ENCODE measurements around the gene PRSS27.

Gene PRSS27

GRCh38 chr16:2752035-2752849, 32.2 kb upstream of the PRSS27 start, which contains the start of gene SRRM2 (continued):
- peak; percentile 97 for TF ChIP-seq ZBTB17 (tag by site-specific recombination; IDR thresholded peaks at IDR 0.05)
- TF ChIP-seq ZNF626 (tag by site-specific recombination; IDR thresholded peaks at IDR 0.05), result no peak
- 0 out of 2 replicates have a peak, but pooled peaks have one; percentile 28 for TF ChIP-seq ZBTB48 (tag by site-specific recombination; IDR thresholded peaks at IDR 0.05)
- TF ChIP-seq KLF17 (tag by site-specific recombination; IDR thresholded peaks at IDR 0.05), result peak; percentile 87
- TF ChIP-seq ZSCAN5A (tag by site-specific recombination; IDR thresholded peaks at IDR 0.05), result no peak
- TF ChIP-seq ZNF791 (tag by site-specific recombination; IDR thresholded peaks at IDR 0.05), result no peak
- no peak for TF ChIP-seq ZNF280D (tag by site-specific recombination; IDR thresholded peaks at IDR 0.05)
- TF ChIP-seq ZNF398 (tag by site-specific recombination; IDR thresholded peaks at IDR 0.05), result peak; percentile 52
- TF ChIP-seq ZNF704 (tag by site-specific recombination; IDR thresholded peaks at IDR 0.05), result no peak
- 0 out of 2 replicates have a peak, but pooled peaks have one; percentile 48 for TF ChIP-seq ZSCAN23 (tag by site-specific recombination; IDR thresholded peaks at IDR 0.05)
- TF ChIP-seq ZXDB (tag by site-specific recombination; IDR thresholded peaks at IDR 0.05), result peak; percentile 96
- no peak for TF ChIP-seq ZNF555 (tag by site-specific recombination; conservative IDR thresholded peaks at IDR 0.05)
- TF ChIP-seq ZNF184 (tag by site-specific recombination; IDR thresholded peaks at IDR 0.05), result no peak; the same call in 1 of the 2 replicates
- TF ChIP-seq ZEB2 (tag by site-specific recombination; IDR thresholded peaks at IDR 0.05), result peak; percentile 95
- TF ChIP-seq PRDM1 (tag by site-specific recombination; IDR thresholded peaks at IDR 0.05), result no peak
- no peak for TF ChIP-seq ZNF302 (tag by site-specific recombination; IDR thresholded peaks at IDR 0.05; ENCODE audit: low read depth)
- TF ChIP-seq ZNF639 (tag by site-specific recombination; IDR thresholded peaks at IDR 0.05), result peak; percentile 72
- TF ChIP-seq REST (tag by site-specific recombination; IDR thresholded peaks at IDR 0.05), result no peak; the same call in 1 of the 2 replicates
- no peak for TF ChIP-seq KLF10 (tag by site-specific recombination; IDR thresholded peaks at IDR 0.05)
- no peak for TF ChIP-seq SALL2 (tag by site-specific recombination; IDR thresholded peaks at IDR 0.05; ENCODE audit: borderline replicate concordance)
- TF ChIP-seq ZNF416 (tag by site-specific recombination; IDR thresholded peaks at IDR 0.05), result no peak
- TF ChIP-seq ZNF571 (tag by site-specific recombination; IDR thresholded peaks at IDR 0.05), result no peak
